ENCODE results near the gene HOXD10.

DNA sequence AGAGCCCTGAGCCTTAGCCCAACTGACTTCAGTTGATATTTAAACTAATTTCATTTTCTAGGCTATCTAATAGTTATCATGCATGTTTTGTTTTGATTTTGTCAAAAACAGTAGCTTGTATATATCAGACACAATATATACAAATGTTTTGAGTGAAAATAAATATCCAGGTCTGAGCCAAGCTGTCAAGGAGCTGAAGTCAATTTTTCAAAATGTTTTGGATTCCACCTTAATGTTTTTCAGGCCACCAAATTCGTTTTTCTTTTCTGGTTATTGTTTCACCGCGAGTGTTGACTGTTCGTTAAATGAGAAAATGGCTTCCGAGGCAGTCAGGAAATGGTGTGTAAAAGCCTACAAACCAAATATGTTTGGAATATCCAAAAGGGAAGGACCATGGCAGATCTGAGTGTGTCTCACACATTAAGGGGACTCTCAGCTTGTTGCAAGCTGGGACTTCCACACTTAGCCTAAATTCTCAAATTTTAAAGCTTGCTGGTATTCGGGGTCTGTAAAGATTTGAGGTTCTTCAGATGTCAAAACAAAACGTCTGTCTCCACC, 14.2 kb upstream of the HOXD10 start:
- TF ChIP-seq POLR2A (IDR thresholded peaks at IDR 0.05): no peak
- no peak for TF ChIP-seq CTCF (IDR thresholded peaks at IDR 0.05)
- no peak for TF ChIP-seq POLR2AphosphoS5 (IDR thresholded peaks at IDR 0.05)
- TF ChIP-seq EP300 (IDR thresholded peaks at IDR 0.05): no peak

Measured in suprapubic skin (tissue), 4 donors.